Ureter (tissue), 1 donor: ENCODE results near the gene PRR35. TPM values are rescaled to one million over a fixed set of nuclear protein-coding genes. Genes with fewer than 3 reads are reported as not detected.
A peak's percentile ranks its signal among the peaks of the same experiment; 100 is the strongest.

Experiments
- DNase-seq: peaks from one replicate; pipeline ENCODE4 v3.0.0-alpha.2; 2020; ENCODE audit warnings: low spot score
- total RNA-seq: library from RNA; stranded (reverse); gene quantifications from one replicate; pipeline ENCODE4 v1.2.4, GENCODE V29; 2023
- donor health status: DM: yes; HTN: yes; CAD: no.

PRR35 gene
- total RNA-seq, 1 donor from 2014 or later = not detected

DNA sequence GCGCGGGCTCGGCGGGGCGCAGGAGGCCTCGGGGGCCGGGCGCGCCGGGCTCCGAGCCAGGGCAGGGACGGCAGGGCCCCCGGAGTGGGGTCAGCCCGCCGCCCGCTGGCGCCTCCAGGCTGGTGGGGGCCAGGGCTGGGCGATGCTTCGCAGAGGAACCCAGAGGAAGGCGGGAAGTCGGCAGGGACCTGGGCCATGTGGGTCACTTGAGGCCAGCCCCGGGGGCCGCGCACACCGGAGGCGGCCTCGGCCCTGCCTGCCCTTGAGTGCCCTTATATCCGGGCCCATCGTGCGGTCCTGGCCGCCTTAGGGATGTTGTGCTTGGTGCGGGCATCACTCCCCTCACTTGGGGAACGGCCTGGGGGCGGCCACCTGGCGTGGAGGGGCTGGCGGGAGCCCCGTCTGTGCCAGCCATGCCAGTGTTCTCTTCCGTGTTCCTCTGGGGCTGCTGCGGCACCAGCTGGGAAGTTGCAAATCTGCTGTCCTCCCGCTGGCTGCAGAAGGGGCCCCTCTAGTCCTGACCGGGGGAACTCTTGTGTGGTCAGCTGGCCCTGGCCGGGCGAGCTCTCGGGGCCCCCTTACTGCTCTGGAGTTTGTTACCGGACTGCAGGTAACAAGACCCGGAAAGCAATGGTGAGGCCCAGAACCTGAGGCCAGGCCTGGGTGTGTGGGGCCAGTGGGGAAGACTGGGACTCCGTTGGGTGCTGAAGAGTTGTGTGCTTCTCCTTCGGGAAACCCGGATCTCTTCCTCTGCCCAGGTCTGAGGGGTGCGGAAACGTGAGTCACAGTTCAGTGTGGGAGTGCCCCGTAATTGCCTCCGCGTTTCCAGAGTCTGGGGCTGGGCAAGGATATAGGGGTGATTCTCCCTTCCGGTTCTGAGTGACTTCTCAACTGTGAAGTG lies 31.8 kb upstream of the PRR35 start:
- DNase-seq = peak; percentile 69

DNA sequence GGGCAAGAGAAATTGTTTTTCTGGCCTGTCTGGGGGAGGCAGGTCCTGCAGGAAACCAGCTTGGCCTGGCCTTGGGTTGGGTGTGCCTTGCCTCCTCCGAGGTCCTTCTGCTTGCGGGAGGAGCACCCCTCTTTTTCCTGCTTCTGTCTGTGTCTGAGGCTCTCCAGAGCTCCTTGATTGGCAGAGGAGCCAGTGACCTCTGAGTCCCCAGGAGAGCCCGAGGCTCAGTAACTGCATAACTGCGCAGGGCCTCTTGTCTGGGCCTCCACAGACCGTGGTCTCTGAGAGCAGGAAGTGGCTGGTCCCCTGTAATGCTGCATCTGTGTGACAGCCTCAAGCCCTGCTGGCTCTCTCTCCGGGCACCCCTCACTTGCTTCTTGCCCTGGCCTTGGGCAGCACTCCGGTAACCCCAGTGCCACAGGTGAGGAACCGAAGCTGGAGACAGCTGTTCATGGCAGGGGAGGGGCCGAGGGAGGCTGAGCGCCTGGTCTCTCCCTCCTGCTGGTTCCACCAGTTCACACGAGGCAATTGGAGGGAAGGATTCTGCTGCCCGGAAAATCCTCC lies 31.1 kb upstream of the PRR35 start:
- no peak for DNase-seq

DNA sequence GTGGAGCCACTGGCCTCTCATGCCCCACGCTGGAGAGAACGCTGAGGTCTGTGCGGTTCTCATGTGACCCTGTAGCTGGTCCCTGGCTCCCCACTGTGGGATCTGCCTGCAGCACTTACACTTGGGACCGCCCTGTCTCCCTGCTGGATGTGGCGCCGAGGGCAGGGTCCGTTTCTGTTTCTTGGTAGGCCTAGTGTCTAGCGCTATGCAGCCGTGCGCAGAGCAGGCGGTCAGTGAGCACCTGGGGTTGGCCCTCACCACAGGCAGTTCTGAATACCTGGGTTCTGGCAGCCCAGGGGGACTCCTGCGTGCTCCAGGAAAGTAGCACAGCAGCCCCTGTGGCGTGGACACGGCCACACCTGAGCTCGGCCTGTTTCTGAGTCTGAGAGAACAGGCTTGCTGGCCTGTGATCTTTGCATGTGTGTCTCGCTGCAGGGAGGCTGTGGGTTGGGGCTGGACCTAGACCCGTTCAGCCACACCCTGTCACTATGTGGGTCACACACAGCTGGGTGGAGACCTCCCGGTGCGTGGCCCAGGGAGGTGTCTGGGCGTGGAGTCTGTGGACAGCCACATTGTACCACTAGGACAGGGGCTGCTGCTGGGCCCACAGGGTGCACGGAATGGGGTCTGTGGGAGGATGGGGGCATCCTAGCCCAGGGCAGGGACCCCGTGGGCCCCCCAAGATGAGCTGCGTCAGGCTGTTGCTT lies 29.9 kb upstream of the PRR35 start:
- no peak for DNase-seq

DNA sequence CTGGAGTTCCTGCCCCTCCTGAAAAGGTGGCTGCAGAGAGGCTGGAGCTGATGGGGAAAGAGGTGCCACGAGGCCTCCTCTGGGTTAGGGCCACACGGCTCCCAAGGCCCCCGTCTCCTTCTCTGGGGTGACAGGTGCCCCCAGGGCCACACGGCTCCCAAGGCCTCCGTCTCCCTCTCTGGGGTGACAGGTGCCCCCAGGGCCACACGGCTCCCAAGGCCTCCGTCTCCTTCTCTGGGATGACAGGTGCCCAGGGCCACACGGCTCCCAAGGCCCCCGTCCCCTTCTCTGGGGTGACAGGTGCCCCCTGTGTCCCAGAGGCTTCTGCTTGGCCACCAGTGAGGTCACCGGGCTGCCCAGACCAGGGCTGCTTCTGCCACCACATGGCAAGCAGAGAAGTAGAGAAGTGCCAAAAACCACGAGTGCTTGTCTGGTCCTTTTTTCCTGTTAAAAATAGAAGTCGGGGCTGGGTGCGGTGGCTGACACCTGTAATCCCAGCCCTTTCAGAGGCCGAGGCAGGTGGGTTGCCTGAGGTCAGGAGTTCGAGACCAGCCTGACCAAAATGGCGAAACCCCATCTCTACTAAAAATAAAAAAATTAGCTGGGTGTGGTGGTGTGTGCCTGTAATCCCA lies 28.6 kb upstream of the PRR35 start:
- DNase-seq = no peak

DNA sequence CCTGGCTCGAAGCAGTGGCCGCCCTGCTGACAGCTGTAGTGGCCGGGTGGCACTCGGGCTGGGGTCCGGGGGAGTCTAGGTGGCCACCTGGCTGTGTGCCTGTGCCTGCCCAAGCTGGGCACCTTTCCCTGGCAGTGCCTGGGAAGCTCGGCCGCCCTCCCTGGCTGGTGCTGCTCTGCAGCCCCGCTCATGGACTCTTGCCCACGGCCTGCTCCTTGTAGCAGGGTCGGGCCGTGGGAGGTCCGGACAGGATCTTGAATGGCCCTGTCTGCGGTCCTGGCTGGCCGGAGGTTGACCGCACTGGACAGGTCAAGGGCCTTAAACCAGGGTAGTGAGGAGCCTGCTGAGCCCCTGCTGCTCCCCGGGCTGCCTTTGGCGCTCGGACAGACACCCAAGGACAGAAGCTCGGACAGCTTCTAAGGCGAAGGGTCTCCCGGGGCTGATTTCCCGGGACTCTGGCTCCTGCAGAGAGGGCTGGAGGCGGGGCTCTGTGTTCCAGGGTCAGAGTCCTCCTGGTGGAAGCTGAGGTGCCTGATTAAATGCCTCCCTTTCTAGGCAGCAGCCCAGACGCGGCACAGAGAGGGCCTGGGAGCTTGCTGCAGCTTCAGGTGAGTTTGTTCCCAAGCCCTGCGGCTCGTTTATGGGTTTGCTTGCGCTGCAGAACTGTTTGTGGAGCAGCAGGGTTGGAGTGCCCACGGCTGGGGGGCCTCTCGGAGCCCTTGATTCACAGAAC lies 26.6 kb upstream of the PRR35 start:
- no peak for DNase-seq

DNA sequence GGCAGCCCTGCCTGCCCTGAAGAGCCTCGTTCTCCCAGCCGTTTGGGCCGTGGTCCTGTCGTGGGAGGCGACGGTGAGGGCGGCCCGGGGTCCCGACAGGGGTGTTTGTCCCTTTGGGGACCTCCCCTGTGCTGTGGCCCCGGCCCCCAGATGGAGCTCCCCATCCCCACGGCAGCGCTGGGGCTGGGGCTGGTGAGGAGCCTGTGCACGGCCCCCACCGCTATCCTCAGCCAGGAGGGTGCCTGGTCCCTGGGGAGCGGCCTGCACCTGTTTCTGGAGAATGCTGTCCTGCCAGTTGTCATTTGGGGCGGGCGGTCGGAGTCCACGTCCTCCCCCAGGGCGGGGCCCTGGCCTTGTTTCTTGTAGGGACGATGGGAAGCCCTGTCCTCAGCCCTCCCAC lies 26.1 kb upstream of the PRR35 start:
- no peak for DNase-seq

DNA sequence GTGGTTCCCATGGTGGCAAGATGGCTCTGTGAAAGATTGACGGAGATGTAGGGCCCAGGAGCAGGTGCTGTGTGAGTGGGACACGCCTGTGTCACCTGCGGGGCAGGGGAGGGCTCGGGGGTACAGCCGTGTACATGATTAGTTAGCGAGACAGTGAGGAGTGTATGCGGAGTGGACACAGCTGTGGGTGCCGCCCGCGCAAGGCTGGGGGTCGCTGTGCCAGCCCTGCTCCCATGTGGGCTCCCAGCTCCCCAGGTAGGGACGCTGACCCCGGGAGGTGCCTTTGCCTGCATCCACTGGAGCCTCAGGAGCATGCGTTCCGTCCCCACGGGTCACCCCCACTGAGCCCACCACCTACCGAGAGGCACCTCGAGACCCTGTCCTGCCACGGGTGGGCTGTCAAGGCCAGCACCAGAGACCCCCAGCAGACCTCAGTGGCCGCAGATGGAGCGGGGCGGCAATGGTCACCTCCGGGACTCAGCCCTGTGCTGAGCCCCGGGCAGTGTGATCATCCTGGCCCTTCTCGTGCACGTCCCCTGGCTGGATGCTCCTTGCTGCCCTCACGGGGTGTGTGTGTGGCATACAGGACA lies 25.2 kb upstream of the PRR35 start:
- DNase-seq = no peak

DNA sequence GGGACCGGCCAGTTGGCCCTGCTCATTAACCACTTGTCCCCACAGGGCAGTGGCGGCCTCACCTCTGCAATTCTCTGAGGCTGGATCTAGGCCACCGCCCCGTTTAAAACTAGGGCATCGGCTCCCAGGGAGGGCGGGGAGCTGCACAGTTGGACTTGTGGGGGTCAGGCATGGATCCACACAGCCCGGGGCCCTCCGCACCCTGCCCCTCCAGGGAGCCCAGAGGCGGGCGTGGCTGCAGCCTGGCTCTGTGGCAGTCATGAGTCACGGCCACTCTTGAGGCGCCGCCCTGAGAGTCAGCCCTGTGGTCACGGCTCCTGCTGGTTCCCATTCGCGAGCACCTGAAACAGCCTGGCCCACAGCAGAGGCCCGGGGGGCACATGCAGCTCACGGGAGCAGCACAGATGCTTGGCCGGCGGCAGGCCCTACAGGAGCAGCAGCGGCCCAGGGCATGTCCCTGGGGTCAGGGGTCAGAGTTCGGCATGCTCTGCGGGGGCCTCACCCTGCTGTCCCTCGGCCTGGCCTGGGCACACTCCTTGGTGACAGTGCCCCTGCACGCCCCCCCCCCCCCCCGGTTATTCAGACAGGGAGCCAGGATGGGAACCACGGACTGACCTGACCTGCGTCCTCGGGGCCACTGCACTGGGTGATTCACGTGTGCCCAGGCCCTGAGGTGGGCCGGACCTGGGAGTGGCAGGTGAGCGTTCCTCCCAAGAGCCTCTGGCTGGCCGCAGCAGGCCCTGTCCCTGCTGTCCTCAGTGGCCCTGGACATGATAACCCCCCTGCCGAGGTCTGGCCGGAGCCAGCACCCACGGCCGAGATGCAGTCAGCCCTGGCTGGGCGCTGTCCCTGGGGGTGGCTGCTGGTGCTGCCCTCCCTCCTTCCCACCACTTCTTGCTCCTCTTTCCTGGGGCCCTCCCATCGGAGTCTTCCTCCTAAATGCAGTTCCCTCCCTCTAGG lies 24.5 kb upstream of the PRR35 start:
- no peak for DNase-seq

DNA sequence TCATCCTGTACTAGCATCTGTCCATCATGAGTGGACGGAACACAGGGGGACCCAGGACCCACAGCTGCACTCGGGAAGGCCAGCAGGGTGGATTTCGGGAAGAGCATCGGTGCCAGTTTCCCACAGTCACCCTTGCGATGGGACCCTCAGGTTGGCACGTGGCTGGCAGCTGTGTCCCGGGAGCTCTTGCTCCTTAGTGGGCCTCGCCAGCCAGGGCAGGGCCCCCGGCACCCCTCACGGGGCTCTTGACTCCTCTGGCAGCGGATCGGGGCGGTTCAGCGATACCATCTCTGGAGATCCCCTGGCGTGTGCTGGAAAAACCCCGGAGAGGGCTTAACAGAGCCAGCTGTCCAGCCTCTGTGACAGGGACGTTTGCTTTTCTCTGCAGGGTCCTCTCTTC lies 23.4 kb upstream of the PRR35 start:
- no peak for DNase-seq

DNA sequence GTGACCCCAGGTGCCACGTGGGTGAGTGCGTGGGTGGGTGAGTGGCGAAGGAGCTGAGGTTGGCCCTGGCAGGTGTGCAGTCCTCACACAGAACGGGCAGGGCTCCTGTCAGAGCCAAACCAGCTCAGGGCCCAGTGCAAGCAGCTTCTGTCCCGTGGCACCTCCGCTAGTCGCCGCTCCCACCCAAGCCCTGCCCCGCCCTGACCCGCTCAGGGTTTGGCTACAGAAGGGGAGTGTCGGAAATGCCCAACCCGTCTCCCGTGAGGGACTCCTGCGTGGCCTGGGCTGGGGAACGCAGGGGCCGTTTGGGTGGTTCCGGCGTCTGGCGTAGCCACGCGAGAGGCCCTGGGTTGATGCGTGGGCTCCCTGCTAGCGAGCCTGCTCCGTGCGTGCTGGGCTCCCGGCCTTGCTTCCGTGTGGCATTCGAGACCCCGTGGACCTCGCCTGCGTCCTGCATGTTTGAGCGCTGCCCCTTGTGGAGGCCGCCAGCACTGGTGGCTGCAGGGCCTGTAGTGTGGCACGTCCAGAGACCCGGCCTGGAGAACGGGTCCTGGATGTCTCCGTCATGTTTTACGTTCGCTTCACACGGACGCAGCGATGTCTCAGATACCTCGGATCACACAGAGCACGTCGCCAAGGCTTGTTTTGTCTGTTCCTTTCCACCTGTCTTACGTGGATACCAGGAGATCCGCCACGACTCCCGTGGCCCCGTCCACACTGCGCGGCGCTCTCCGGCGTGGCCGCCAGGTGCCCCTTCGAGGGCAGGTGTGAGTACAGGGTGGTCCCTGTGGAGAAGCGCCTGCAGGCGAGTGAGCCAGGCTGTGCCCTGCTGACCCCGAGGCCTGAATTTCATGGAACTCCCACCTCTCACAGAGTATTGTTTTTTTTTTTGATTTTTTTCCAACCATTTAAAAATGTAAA lies 22.5 kb upstream of the PRR35 start:
- DNase-seq = no peak

DNA sequence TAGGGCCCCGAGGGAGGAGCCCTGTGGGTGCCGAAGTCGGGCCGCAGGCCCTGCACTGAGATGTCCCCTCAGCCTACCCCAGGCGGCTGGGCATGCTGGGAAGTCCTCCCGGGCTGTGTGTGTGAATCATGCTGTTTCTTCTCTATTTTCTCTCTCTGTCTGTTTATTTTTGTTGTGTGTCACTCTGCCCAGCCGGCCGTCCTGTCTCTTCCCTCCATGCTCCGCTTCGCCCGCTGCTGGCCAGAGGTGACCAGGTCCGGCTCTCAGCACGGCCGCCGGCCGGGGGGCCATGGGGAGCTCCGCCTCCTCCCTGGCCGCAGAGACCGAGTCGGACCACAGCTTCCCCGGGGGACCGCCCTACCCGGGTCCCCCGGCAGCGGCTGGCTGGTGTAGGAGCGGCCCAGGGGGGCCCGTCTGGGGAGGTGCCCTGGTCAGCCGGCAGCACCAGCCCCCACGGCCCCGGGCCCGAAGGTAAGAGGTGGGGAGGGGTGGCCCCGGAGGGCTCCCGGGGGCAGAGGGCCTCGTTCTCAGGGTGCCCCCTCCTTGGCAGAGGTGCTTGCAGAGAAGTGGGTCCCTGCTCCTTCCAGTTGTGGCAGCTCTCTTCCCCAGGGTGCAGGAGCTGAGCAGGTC lies 20.2 kb upstream of the PRR35 start:
- DNase-seq = no peak

DNA sequence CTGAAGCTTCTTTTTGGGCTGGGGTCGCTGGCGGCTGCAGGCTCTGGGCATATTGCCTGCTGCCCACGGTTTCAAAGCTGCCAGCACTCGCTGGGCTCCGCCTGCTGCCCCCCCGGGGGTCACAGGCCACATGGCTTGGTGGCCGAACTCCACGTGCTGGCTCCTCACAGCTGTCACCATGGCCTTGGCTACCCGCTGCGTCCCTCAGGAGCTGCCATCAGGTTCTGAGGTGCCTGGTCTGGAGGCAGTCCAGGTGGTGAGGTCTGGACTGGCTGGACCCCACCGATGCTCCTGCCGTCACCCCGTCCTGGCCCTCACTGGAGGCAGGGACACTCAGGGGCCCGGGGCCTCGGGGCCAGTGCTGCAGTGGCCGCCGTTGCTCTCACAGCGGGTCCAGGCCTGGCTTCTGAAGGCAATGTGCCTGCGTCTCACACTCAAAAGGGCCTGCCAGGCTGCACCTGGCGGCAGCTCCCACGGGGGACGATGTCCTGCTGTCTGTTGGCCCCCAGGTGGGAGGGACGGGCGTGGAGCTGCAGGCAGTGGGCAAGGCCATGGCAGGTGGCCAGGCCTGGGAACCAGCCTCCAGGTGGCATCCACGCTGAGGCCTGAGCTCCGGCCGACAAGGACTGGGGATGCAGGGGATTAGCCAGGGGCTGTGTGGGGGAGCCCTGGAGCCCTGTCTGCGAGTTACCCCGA lies 19.4 kb upstream of the PRR35 start:
- DNase-seq = no peak

DNA sequence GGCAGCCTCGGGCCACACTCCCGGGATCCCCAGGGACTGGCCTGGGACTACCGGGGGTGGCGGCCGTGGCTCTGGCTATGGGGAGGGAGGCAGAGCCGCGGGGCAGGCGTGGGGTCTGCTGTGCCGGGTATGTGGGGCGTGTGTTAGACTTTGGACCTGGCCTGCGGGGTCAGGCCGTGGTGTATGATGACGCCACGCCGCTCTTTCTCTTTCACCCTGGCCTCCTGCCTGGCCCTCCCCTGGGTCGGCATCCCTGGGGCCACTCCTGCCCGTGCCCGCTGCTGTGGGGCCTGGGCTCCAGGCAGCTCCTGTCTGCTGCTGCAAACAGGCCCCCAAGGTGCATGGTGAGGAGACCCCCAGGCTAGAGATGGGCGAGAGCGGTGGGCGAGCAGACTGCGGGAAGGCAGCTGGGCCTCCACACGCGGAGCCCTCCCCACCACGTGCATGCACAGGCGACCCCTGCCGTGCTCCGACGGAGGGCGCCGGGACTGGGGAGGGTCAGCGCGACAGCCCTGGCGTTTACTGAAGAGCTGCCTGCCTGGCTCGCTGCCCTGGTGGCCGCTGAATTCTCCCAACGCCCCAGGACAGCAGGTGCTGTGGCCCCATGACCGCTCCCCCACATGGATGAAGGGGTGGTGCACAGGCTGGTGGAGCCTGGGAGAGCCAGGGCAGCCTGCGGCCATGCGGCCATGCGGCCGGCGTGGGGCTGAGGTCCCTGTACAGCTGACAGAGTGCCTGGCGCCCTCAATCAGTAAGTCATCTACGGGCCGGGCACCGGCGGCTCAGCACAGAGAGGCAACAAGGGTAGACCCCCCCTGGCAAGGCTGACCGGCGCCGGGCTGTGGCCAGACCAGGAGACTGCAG lies 16.7 kb upstream of the PRR35 start:
- no peak for DNase-seq

DNA sequence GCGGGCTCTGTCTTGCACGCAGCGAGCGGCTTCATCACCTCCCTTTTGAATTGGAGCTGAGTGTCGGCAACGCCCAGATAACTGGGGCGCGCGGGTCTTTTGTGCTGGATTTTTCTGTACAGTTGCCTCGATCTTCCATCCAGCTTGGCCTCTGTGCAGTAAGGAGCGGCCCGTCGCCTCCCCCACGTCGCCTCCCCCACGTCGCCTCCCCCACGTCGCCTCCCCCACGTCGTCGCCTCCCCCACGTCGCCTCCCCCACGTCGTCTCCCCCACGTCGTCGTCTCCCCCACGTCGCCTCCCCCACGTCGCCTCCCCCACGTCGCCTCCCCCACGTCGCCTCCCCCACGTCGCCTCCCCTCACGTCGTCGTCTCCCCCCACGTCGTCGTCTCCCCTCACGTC lies 15.7 kb upstream of the PRR35 start:
- no peak for DNase-seq

DNA sequence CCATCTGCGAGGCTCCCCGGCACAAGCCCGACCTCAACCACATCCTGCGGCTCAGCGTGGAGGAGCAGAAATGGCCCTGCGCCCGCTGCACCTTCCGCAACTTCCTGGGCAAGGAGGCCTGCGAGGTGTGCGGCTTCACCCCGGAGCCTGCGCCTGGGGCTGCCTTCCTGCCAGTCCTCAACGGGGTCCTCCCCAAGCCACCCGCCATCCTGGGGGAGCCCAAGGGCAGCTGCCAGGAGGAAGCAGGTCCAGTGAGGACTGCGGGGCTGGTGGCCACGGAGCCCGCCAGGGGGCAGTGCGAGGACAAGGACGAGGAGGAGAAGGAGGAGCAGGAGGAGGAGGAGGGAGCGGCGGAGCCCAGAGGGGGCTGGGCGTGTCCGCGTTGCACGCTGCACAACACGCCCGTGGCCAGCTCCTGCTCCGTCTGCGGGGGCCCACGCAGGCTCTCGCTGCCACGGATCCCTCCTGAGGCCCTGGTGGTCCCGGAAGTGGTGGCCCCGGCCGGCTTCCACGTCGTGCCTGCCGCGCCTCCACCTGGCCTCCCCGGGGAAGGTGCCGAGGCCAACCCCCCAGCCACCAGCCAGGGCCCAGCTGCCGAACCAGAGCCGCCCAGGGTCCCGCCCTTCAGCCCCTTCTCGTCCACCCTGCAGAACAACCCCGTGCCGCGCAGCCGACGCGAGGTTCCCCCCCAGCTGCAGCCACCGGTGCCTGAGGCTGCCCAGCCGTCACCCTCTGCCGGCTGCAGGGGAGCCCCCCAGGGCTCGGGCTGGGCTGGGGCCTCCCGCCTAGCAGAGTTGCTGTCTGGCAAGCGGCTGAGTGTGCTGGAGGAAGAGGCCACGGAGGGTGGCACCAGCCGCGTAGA lies 13.1 kb upstream of the PRR35 start:
- DNase-seq = peak; percentile 80

DNA sequence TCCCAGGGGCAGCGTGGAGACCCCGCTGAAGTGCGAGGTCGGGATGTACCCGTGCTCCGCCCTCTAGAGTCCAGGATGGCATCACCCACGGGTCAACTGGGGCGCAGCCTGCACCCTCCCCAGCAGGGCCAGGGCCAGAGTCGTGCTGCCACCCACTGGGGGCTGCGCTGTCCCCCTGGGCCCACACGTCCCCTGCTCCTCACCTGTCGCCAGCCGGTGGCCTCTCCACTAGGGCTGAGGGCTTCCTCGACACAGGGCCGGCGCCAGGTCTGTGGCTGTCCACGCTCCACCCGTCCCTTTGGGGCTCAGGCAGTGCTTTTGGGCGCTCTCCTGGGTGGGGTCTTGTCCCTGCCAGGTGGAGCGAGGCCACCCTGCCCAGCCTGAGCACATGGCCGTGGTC lies 11.6 kb upstream of the PRR35 start:
- DNase-seq = no peak
